ENCODE data around the gene PPARG. TPM values are rescaled to one million over a fixed set of nuclear protein-coding genes. Genes with fewer than 3 reads are reported as not detected.
"Not testable (repeated sequence)": the region's sequence is repeated elsewhere in the genome, so short reads cannot be mapped to it uniquely, and the experiment has no call there.

Gene PPARG
- total RNA-seq, 4 donors from 2014 or later, result 16.9 to 146 (median 117) TPM

DNA sequence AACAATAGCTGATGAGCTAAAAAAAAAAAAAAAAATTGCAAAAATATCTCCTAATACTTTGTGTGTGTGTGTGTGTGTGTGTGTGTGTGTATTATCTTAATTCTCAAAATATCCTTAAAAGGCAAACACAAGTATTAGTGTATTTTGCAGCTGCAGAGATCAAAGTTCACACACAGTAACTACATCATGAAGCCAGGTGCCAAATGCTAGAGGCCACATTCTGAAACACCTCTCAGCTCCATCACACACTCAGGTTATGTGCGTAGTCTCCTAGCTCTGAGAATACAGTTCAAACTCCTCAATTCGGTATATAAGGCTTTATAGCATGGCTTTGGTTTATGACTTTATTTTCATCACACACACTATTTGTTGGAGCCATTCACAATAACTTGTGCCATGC lies 33.5 kb upstream of the PPARG start:
- peak; percentile 15 for DNase-seq
- Histone ChIP-seq H3K27ac (peak overlapping the region in 1 of 4 donors; percentile 11), H3K4me3 (no peak overlapping the region), H3K9me3 (no peaks in the 10 kb centered on the region), H3K4me1 (peaks cover 0 to 4% (median 0%) of the 10 kb centered on the region in 4 donors), H3K27me3 (no peaks in the 10 kb centered on the region), H3K36me3 (no peaks in the 10 kb centered on the region)
- intact Hi-C loops (cut with DNase I; ENCODE audit: low total_unique reads) (no loop called here), in situ Hi-C loops (cut with MboI; ENCODE audit: low pct_ligation_motif_present in 1 of 4, low pct_unique_long_range_greater_than_20kb in 1 of 4, low sequenced_read_pairs in 3 of 4) (no loop called here)
- TF ChIP-seq EP300 (IDR thresholded peaks at IDR 0.05; ENCODE audit: low read depth) (no peak), POLR2AphosphoS5 (IDR thresholded peaks at IDR 0.05) (peak in 1 of 3 donors; percentile 43), POLR2A (IDR thresholded peaks at IDR 0.05) (no peak)
- TF ChIP-seq, protein P1, sequence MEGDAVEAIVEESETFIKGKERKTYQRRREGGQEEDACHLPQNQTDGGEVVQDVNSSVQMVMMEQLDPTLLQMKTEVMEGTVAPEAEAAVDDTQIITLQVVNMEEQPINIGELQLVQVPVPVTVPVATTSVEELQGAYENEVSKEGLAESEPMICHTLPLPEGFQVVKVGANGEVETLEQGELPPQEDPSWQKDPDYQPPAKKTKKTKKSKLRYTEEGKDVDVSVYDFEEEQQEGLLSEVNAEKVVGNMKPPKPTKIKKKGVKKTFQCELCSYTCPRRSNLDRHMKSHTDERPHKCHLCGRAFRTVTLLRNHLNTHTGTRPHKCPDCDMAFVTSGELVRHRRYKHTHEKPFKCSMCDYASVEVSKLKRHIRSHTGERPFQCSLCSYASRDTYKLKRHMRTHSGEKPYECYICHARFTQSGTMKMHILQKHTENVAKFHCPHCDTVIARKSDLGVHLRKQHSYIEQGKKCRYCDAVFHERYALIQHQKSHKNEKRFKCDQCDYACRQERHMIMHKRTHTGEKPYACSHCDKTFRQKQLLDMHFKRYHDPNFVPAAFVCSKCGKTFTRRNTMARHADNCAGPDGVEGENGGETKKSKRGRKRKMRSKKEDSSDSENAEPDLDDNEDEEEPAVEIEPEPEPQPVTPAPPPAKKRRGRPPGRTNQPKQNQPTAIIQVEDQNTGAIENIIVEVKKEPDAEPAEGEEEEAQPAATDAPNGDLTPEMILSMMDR (IDR thresholded peaks at IDR 0.05), result no peak
- WGBS, 2 donors (ENCODE audit: low coverage in 1 of 2), result 44 to 58% methylated on average over 1 to 2 of the region's 2 CpGs

DNA sequence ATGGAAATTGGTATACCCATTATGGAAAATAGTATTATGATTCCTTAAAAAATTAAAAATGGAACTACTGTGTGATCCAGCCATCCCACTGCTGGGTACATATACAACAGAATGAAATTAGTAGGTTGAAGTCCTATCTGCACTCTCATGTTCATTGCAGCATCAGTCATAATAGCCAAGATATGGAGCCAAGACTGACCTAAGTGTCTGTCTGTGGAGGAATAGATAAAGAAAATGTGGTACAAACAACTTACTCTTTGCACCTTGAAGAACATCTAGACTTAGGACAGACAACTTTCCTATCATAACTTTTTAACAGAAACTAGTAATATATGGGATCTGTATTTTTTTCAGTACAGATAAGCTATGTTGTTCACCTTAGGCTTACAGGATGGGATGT lies 30.0 kb upstream of the PPARG start:
- no peaks in the 10 kb centered on the region for H3K36me3 ChIP-seq
- TF ChIP-seq POLR2A (IDR thresholded peaks at IDR 0.05), result no peak
- peaks cover 0 to 20% (median 0%) of the 10 kb centered on the region in 4 donors for H3K4me1 ChIP-seq
- intact Hi-C loops (cut with DNase I; ENCODE audit: low total_unique reads), result no loop called here
- H3K4me3 ChIP-seq, result no peak overlapping the region
- H3K27me3 ChIP-seq, result no peaks in the 10 kb centered on the region
- in situ Hi-C loops (cut with MboI; ENCODE audit: low pct_ligation_motif_present in 1 of 4, low pct_unique_long_range_greater_than_20kb in 1 of 4, low sequenced_read_pairs in 3 of 4), result no loop called here
- no peaks in the 10 kb centered on the region for H3K9me3 ChIP-seq
- H3K27ac ChIP-seq, result no peak overlapping the region
- no peak for DNase-seq

DNA sequence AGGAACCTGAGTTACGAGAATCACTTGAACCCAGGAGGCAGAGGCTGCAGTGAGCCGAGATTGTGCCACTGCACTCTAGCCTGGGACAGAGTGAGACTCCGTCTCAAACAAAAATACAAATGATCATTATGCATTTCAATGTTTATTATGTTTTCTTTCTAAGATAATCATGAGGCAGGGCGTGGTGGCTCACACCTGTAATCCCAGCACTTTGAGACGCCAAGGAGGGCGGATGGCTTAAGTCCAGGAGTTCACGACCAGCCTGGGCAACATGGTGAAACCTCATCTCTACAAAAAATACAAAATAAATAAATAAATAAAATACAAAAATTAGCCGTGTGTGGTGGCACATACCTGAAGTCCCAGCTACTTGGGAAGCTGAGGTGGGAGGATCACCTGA lies 26.7 kb upstream of the PPARG start:
- in situ Hi-C loops (cut with MboI; ENCODE audit: low pct_ligation_motif_present in 1 of 4, low pct_unique_long_range_greater_than_20kb in 1 of 4, low sequenced_read_pairs in 3 of 4); H3K4me3 ChIP-seq; H3K36me3 ChIP-seq; H3K9me3 ChIP-seq; intact Hi-C loops (cut with DNase I; ENCODE audit: low total_unique reads); H3K27me3 ChIP-seq; H3K27ac ChIP-seq: not testable (repeated sequence)
- peak; percentile 54 for DNase-seq
- peaks cover 0 to 24% (median 0%) of the 10 kb centered on the region in 4 donors for H3K4me1 ChIP-seq
- 56 to 66% methylated on average over 4 to 8 of the region's 8 CpGs for WGBS, 2 donors (ENCODE audit: low coverage in 1 of 2)

DNA sequence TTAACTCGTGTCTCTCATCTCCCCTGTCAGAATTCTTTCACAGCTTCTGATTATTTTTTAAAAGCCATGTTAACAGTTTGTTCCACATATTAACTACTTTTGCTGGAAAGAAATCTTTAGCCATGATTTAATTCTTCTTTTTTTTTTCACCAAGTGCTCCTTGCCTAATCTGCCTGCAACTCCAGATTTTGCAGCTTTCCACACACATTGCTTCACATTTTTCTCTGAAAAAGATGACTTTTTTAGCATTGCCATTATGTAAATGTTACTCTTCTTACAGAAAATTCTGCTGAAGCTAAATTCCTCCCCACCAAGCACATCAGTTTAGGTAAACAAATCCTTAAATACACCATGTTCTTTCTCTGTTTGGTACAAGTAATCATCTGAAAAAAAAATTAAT lies 23.4 kb upstream of the PPARG start:
- TF ChIP-seq, protein P1 (IDR thresholded peaks at IDR 0.05), result no peak
- no peak for TF ChIP-seq POLR2AphosphoS5 (IDR thresholded peaks at IDR 0.05)
- no peak for TF ChIP-seq EP300 (IDR thresholded peaks at IDR 0.05; ENCODE audit: low read depth)
- TF ChIP-seq POLR2A (IDR thresholded peaks at IDR 0.05), result no peak
- Histone ChIP-seq H3K27ac (no peak overlapping the region), H3K36me3 (no peaks in the 10 kb centered on the region), H3K9me3 (no peaks in the 10 kb centered on the region), H3K4me3 (no peak overlapping the region), H3K4me1 (peaks cover 0 to 24% (median 0%) of the 10 kb centered on the region in 4 donors), H3K27me3 (no peaks in the 10 kb centered on the region)
- intact Hi-C loops (cut with DNase I; ENCODE audit: low total_unique reads) (no loop called here), in situ Hi-C loops (cut with MboI; ENCODE audit: low pct_ligation_motif_present in 1 of 4, low pct_unique_long_range_greater_than_20kb in 1 of 4, low sequenced_read_pairs in 3 of 4) (no loop called here)
- no peak for DNase-seq
- WGBS, 2 donors (ENCODE audit: low coverage in 1 of 2), result 34 to 63% methylated on average over 1 of the region's 1 CpG

DNA sequence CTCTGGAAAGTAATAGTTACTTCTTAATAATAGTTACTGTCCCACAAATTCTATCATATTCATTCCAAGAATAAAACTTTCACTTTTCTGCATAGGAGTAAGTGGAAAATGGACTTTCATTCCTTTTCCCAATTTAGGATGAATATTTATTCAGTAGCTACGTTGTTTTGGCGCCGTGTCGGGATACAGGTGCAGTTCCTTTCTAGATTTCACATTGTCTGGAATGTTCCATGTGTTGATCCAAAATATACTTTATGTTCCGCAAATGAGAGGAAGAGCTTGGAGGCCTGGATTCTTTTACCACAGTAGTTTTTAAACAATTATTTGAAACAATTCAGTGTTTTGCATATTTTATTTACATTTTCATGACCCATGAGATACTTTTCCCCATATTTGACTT lies 22.8 kb upstream of the PPARG start:
- Histone ChIP-seq H3K27ac (no peak overlapping the region), H3K4me3 (no peak overlapping the region), H3K9me3 (no peaks in the 10 kb centered on the region), H3K4me1 (peaks cover 0 to 24% (median 0%) of the 10 kb centered on the region in 4 donors), H3K36me3 (no peaks in the 10 kb centered on the region), H3K27me3 (no peaks in the 10 kb centered on the region)
- no peak for DNase-seq
- intact Hi-C loops (cut with DNase I; ENCODE audit: low total_unique reads), result no loop called here
- in situ Hi-C loops (cut with MboI; ENCODE audit: low pct_ligation_motif_present in 1 of 4, low pct_unique_long_range_greater_than_20kb in 1 of 4, low sequenced_read_pairs in 3 of 4), result no loop called here
- whole genome bisulfite sequencing, 2 donors (ENCODE audit: low coverage in 1 of 2), result 85 to 88% methylated on average over 5 of the region's 5 CpGs
- TF ChIP-seq POLR2AphosphoS5 (IDR thresholded peaks at IDR 0.05) (no peak), POLR2A (IDR thresholded peaks at IDR 0.05) (no peak), EP300 (IDR thresholded peaks at IDR 0.05; ENCODE audit: low read depth) (no peak)
- TF ChIP-seq, protein P1 (IDR thresholded peaks at IDR 0.05), result no peak
